ENCODE data around the gene TNS3.

DNA sequence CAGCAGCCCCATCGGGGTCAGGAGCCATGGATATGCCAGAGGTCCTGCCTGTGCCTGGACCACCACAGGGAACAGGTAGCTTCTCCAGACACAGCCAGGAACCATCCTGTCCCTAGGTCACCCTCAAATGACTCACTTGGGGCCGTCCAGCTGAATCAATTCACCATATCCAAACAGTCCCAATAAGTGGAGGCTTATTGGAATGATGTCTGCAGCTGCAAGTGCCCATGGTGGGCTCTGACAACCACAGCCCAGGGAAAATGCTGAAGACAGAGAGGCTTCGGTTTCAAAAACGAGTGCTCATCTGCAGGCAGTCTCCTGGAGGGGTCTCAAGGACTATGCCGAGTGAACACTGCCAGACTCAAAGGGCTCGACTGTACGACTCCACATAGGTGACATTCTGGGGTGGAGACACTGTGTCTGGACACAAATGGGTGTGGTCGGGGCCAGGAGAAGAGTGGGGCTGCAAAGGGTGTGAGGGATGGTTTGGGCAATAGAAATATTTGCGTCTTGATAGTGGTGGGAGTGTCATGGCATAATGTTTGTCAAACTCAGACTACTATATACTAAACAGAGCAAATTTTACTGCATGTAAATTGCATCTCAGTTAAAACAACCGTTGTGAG lies 204.8 kb downstream of the TNS3 start:
- TF ChIP-seq POLR2AphosphoS5 (IDR thresholded peaks at IDR 0.05; ENCODE audit: borderline replicate concordance, low read depth, low read length) (no peak), EZH2 (IDR thresholded peaks at IDR 0.05) (no peak)
